Breast epithelium (tissue), 3 donors: ENCODE data around the gene OSTM1.

ENCODE experiments used
- POLR2A ChIP-seq: fragments of 450-650 bp; IDR thresholded peaks from one replicate; pipeline ENCODE4 v1.6.1; 2016; ENCODE audit warnings: antibody characterized with exemption, mild to moderate bottlenecking, moderate library complexity
- TF ChIP-seq, protein P1 (sequence below), 3 donors: fragments of 450-650 bp; IDR thresholded peaks; one replicate each; pipeline ENCODE4 v1.5.1; 2016 to 2017; ENCODE audit warnings: antibody characterized with exemption in 3 of 3, mild to moderate bottlenecking in 3 of 3, moderate library complexity in 3 of 3

- TF ChIP-seq, protein P1, sequence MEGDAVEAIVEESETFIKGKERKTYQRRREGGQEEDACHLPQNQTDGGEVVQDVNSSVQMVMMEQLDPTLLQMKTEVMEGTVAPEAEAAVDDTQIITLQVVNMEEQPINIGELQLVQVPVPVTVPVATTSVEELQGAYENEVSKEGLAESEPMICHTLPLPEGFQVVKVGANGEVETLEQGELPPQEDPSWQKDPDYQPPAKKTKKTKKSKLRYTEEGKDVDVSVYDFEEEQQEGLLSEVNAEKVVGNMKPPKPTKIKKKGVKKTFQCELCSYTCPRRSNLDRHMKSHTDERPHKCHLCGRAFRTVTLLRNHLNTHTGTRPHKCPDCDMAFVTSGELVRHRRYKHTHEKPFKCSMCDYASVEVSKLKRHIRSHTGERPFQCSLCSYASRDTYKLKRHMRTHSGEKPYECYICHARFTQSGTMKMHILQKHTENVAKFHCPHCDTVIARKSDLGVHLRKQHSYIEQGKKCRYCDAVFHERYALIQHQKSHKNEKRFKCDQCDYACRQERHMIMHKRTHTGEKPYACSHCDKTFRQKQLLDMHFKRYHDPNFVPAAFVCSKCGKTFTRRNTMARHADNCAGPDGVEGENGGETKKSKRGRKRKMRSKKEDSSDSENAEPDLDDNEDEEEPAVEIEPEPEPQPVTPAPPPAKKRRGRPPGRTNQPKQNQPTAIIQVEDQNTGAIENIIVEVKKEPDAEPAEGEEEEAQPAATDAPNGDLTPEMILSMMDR (IDR thresholded peaks at IDR 0.05): no peak
- no peak for TF ChIP-seq POLR2A
These were observed 44.3 kb downstream of the OSTM1 start for GRCh38 chr6:108030211-108030610.
